HG03460 (cell line): ENCODE results near the gene APC2.
"Not testable (repeated sequence)": the region's sequence is repeated elsewhere in the genome, so short reads cannot be mapped to it uniquely, and the experiment has no call there.

ENCODE experiments used
- ATAC-seq: cut with Tn5 transposase; IDR thresholded peaks from one replicate; pipeline ENCODE4 v1.9.1; 2021; ENCODE audit not compliant: unreplicated experiment

APC2 gene

GRCh38 chr19:1412323-1412923, 37.5 kb upstream of the APC2 start:
- ATAC-seq = no peak

DNA sequence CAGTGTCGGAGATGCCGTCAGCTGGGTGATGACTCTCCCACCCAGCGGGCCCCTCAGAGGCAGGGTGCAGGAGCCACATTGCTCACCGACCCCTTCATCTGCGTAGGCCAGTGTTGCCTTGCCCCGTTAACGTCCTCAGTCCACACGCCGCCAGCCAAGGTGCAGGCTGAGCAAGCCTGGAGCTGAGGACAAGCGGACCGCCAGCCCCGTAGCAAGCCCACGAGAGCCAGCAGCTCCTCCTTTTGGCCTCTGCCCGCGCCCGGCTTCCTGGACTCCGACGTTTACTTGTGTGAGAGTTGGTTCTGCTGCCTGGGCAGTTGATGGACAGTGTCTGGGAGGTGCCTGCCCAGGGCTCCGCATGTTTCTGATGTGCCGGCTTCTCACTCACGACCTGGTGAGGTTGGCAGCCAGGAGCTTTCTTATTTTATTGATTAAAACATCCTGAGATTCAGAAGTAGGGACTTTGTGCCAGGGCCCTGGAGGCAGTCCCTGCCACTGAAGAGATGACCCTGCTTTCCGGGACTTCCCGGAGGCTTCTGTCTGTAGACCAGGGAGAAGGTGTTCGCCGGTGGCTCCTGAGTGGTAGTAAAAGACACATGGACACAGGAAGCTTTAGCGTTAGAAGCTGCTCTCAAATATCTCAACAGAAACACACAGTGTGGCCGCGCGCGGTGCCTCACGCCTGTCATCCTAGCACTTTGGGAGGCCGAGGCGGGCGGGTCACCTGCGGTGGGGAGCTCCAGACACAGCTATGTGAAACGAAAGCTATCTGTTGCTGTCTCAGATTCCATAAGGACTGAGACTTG, 36.7 kb upstream of the APC2 start:
- no peak for ATAC-seq

DNA sequence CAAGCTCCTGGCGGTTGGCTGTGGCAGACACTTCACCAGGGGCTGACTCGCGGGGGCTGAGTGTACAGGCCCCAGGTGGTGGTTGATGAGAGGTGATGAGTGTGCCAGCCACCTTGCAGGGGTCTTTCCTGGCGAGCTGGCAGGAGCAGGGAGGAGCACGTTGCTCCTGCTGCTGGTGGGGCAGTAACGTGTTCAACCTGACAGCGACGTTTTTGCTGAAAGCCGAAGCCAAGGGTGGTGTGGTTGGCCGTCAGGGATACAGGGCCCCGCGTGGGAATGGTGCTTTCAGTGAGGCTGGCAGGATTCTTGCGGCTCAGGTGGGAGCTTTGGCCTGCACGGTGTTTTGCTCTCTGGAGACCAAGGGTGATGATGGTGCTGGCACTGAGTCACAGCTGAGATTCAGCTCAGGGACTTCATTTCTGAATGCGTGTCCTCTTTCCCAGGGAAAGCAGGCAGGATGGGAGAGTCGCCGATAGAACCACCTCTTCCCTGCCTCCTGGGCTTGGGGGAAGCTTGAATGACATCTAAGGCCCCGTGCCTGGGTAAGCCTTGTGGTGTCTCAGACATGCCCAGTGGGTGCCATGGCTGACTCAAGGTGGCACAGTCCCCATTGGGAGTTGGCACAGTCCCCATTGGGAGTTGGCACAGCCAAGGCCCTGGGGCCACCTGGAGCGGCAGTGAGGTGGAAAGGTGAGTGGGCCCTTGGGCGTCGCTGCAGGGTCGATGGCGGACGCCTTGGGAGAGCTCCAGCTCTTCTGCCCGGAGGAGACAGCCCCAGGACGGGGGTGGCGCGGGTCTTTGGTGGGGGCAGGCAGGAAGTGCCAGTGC, 33.7 kb upstream of the APC2 start:
- ATAC-seq = no peak

- ATAC-seq = no peak
Measured at GRCh38 chr19:1417145-1417544, 32.8 kb upstream of the APC2 start.

GRCh38 chr19:1417681-1418495, 32.0 kb upstream of the APC2 start:
- ATAC-seq = no peak

- no peak for ATAC-seq
Measured at GRCh38 chr19:1418496-1418775, 31.5 kb upstream of the APC2 start.

DNA sequence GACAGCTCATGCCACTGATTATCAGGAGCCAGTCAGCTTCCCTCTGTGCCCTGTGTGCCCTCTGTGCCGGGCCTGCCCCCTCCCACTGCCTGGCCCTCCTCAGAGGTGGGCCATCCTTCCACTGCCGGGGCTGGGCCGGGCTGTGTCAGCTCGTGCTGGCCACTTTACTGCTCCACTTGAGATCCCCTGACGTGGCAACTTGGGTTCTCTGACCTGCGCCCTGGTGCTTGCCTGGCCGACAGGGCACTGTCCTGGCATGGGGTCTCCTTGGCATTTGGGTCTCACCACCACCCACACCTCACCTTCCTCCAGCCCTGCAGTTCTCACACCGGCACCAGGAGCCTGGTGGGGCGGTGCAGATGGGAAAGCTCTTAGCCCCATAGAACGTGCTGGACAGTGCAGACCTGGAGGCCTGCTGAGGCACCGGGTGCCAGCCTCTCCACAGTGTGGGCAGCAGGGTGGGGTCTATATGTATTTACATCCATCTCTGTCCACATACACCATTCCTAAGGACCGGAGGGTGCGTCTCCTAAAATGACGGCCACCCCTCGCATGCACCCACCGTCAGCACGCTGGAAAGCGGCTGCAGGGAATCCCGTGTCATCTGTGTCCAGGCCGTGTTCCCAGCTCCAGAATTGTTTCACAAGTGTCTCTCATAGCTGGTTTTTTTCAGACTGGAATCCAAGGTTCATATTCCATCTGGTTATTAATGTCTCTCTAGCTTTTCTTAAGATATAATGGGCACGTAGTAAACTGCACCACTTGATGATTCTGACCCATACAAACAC, 30.8 kb upstream of the APC2 start:
- ATAC-seq = no peak

DNA sequence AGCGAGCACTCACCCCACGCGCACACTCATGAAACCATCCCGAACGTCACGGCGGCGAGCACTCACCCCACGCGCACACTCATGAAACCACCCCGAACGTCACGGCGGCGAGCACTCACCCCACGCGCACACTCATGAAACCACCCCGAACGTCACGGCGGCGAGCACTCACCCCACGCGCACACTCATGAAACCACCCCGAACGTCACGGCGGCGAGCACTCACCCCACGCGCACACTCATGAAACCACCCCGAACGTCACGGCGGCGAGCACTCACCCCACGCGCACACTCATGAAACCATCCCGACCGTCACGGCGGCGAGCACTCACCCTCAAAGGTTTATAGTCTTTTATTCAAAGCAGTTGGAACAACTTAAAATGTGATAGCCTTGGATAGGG, 29.8 kb upstream of the APC2 start:
- not testable (repeated sequence) for ATAC-seq

DNA sequence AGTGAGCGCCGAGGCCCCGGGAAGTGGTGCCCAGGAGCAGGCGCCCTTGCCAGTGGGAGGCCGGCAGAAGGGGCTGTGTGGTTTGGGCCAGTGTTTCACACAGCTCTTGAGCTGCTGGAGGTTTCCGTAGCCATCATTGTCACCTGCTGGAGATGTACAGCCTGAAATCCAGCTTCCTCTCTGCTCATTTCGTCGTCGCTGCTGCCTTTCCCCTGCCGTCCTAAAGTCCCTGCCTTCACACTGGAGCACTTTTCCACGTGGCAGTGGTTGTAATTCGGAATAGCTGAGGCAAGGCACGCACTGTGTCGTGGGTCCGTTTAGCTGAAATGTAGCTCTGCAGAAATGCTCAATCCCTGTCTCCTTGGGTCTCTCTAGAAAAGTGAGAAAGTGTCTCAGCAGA, 29.3 kb upstream of the APC2 start:
- no peak for ATAC-seq

GRCh38 chr19:1421218-1421957, 28.5 kb upstream of the APC2 start:
- no peak for ATAC-seq

DNA sequence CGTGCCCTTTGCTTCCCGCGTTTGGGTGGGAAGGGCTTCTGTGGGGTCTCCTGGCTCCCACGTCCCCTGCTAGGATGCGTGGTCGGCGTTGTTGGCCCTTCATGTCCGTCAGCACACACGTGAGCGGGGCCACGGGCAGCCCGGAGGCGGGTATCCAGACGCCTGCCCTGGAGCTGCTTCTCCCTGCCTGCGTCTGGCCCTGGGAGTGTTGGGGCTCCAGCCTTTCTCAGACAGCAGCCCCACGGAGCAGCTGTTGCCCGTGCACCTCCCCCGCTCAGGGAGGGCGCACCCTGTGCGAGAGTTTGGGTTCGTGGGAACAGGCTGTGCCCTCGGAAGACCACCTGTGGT, 28.0 kb upstream of the APC2 start:
- ATAC-seq = no peak

DNA sequence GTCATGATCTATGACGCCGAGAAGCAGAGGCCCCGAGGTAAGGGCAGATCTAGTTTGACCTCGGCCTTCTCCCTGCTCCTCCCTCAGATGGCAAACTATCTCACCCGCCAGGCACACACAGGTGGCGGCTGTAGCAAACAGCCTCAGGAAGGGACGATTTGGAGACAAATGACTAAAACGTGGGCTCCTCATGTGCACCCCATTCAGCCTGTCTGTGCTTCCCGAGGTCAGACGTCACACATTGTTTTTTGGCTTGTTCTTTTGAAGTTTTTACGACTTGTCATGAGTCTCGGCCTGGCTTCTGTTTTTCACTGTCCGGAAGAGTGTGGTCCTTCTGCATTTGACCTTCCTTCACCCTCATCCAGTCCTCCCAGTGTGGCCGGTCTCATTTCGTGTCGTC, 27.6 kb upstream of the APC2 start:
- ATAC-seq = no peak

DNA sequence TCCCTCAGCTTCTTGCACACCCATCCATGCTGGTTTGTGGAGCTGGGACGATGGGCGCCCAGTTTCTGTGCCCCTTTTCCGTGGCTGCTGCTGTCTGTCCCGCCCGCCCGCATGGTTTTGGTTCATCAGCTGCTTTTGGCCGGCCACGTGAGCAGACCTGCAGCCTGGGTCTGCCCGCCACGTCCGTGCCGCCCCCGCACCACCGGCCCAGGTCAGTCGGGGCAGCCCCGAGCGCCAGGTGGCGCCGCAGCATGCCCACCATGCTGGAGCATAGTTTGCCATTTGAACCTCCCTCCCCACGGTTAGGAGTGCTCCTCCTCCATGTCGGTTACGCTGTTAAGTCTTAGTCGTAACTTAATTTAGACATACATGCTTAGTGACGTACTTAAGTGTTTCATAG, 27.0 kb upstream of the APC2 start:
- no peak for ATAC-seq

DNA sequence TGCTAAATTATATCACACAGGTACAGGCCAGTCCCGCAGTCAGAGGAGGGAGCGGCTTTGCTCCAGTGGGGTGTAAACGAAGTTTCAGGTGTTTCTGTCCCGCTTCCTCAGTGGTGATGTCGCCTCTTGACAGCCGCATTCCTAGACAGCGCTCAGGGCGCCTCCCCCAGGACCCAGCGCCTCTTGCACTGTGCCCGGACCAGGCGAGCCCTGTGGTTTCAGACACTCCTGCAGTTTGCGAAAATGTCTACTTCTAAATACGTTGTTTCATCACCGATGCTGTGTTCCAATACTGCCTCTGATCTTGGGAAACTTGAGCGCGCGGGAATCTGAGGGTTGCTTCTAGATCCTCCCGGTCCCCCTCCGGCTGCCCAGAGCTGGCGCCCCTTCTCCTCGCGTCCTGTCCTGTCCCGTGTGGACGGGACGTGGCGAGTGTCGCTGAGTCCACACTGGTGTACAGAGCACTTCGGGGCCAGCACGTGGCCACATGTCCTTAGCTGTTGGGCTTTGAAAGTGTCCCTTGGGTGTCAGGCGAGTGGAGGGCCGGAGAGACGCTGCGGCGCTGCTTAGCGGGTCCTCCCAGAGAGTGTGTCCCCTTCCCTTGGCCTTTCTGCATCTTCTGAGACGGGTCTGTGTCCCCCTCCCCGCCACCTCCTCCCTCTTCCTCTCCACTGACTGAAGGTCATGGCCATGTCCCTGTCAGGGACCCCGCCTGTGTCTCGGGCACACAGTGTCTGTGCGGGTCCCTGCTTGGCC, 26.3 kb upstream of the APC2 start:
- no peak for ATAC-seq

- ATAC-seq = no peak
Measured at GRCh38 chr19:1424192-1424955, 25.5 kb upstream of the APC2 start.

GRCh38 chr19:1425102-1425837, 24.7 kb upstream of the APC2 start:
- ATAC-seq = no peak

- ATAC-seq = no peak
Measured at GRCh38 chr19:1425902-1426301, 24.0 kb upstream of the APC2 start.

- ATAC-seq = no peak
Measured at GRCh38 chr19:1426736-1427135, 23.2 kb upstream of the APC2 start.
